ENCODE data around the gene SLC7A6. TPM values are rescaled to one million over a fixed set of nuclear protein-coding genes. Genes with fewer than 3 reads are reported as not detected.

The SLC7A6 gene
- total RNA-seq, 4 donors from 2014 or later = 73.1 to 116 (median 85.7) TPM

DNA sequence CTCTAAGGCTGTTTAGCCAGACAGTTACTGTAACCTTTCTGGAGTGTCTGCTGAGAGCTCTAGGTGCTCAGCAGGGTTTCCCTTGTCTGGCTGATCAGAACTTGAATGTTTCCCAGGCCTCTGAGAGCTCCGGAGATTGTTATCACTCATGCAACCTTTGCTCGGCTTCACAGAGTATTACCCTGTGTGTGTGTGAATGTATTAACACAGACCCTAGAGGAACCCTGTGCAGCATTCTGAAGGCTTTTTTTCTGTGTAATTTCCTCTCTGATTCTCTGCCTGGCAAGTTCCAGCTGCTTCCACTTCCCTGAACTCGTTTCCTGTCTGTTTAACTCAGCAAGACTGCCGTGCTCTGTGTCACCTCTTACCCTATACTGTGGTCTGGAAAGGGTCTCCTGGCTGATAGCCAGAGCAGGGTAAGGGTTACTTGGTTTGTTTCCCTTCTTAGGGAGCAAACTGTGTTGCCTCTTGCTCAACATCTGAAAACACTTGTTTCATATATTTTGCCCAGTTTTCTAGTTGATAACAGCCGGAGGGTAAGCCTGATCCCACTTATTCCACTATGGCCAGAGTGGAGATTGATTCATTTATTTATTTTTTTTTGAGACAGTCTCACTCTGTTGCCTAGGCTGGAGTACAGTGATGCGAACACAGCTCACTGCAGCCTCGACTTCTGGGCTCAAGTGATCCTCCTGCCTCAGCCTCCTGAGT is 68.2 kb downstream of the SLC7A6 start:
- intact Hi-C loops (cut with DNase I) = no loop called here
- Histone ChIP-seq H3K4me3 (replicated peaks in 1 of 3) (no peak overlapping the region), H3K9me3 (no peaks in the 10 kb centered on the region), H3K27me3 (no peaks in the 10 kb centered on the region), H3K27ac (peak overlapping the region; percentile 19 to 78 (median 74)), H3K4me1 (peaks cover 24 to 62% of the 10 kb centered on the region in 2 donors), H3K36me3 (peaks cover 0 to 3% of the 10 kb centered on the region in 2 donors)
- WGBS, 2 donors = 25 to 28% methylated on average over 7 of the region's 7 CpGs
- peak; percentile 74 to 75 for DNase-seq
- no peak for TF ChIP-seq POLR2A (IDR thresholded peaks at IDR 0.05)
- TF ChIP-seq, protein P1, sequence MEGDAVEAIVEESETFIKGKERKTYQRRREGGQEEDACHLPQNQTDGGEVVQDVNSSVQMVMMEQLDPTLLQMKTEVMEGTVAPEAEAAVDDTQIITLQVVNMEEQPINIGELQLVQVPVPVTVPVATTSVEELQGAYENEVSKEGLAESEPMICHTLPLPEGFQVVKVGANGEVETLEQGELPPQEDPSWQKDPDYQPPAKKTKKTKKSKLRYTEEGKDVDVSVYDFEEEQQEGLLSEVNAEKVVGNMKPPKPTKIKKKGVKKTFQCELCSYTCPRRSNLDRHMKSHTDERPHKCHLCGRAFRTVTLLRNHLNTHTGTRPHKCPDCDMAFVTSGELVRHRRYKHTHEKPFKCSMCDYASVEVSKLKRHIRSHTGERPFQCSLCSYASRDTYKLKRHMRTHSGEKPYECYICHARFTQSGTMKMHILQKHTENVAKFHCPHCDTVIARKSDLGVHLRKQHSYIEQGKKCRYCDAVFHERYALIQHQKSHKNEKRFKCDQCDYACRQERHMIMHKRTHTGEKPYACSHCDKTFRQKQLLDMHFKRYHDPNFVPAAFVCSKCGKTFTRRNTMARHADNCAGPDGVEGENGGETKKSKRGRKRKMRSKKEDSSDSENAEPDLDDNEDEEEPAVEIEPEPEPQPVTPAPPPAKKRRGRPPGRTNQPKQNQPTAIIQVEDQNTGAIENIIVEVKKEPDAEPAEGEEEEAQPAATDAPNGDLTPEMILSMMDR (IDR thresholded peaks at IDR 0.05) = no peak

DNA sequence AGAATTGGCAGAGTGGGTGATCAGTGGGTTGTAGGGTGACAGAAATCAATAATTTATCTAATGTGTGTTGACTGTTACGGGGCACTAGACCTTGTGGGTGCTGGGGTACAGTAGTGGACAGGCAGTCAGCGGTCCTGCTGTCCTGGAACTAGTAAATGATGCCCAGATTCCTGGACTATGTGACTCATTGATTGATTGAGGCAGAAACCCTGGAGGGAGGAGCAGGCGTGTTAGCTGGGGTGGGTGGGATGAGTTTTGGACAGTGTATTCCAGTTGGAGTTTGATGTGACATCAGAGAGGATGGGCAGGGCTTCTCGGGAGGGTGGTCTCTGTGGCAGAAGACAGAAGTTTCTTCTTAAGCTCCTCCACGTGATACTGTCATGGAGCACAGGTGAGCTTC is 70.8 kb downstream of the SLC7A6 start:
- 91 to 95% methylated on average over 5 of the region's 5 CpGs for WGBS, 2 donors
- H3K36me3 ChIP-seq = peaks cover 0 to 5% of the 10 kb centered on the region in 2 donors
- intact Hi-C loops (cut with DNase I) = no loop called here
- H3K4me1 ChIP-seq = peaks cover 40 to 68% of the 10 kb centered on the region in 2 donors
- no peaks in the 10 kb centered on the region for H3K9me3 ChIP-seq
- no peak for DNase-seq
- H3K4me3 ChIP-seq (replicated peaks in 1 of 3) = no peak overlapping the region
- no peak for TF ChIP-seq POLR2A (IDR thresholded peaks at IDR 0.05)
- TF ChIP-seq, protein P1 (IDR thresholded peaks at IDR 0.05) = no peak
- H3K27me3 ChIP-seq = no peaks in the 10 kb centered on the region
- H3K27ac ChIP-seq = no peak overlapping the region

DNA sequence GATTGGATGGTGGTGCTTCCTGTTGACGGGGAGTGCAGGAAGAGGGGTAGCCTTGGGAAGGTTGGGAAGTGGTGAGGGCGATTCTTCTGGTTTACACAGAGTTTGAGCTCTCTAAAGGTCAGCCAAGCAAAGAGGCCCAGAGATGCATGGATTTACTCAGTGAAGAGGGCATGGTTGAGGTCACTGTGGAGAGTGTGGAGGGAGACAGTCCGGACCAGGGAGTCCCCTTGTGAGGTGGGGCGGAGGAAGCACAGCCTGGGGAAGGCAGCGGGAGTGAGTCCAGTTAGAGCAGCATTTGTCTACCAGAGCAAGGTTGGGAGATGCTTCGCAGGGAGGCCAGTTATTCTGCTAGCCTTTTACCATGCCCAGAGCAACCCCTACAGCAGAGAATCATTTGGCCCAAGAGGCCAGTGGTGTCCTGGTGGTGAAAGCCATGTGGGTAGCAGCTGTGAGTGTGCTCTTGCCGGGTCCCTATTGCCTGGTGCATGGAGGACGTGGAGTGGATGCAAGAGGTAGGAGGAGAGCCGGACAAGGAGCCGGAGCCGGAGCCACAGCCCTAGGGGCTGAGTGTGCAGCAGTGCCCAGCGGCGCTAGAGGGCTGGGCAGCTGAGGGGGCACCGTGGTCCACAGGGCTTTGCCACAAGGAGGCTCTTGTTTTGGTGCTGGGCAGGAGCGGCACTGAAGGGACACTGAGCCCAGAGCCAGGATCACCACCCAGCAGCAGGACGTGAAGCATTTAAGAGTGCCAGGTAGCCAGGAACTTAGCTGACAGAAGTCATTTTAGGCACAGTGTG is 74.2 kb downstream of the SLC7A6 start:
- WGBS, 2 donors = 55 to 61% methylated on average over 16 of the region's 16 CpGs
- H3K4me3 ChIP-seq (replicated peaks in 1 of 3) = no peak overlapping the region
- peaks cover 39 to 56% of the 10 kb centered on the region in 2 donors for H3K4me1 ChIP-seq
- peak; percentile 76 to 77 for DNase-seq
- H3K36me3 ChIP-seq = peaks cover 0 to 5% of the 10 kb centered on the region in 2 donors
- no peaks in the 10 kb centered on the region for H3K9me3 ChIP-seq
- intact Hi-C loops (cut with DNase I) = no loop called here
- H3K27me3 ChIP-seq = no peaks in the 10 kb centered on the region
- TF ChIP-seq POLR2A (IDR thresholded peaks at IDR 0.05) = no peak
- TF ChIP-seq, protein P1 (IDR thresholded peaks at IDR 0.05) = no peak
- peak overlapping the region in 2 of 3 donors; percentile 1 to 51 for H3K27ac ChIP-seq

DNA sequence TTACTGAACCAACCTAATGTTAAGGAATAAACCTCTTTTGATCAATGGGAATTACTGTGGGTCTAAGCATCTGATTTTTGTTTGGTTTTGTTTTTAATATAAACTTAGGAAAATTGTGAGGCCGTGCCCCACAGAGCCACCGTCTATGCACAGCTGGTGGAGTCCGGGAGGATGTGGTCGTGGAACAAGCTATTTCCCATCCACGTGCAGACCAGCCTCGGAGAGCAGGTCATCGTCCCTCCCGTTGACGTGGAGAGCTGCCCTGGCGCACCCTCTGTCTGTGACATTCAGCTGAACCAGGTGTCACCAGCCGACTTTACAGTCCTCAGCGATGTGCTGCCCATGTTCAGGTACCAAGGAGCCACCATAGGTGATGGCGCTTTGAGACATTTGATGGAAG is 74.9 kb downstream of the SLC7A6 start:
- intact Hi-C loops (cut with DNase I) = no loop called here
- no peak for TF ChIP-seq POLR2A (IDR thresholded peaks at IDR 0.05)
- TF ChIP-seq, protein P1 (IDR thresholded peaks at IDR 0.05) = no peak
- no peak for DNase-seq
- Histone ChIP-seq H3K27me3 (no peaks in the 10 kb centered on the region), H3K36me3 (peaks cover 0 to 5% of the 10 kb centered on the region in 2 donors), H3K4me1 (peaks cover 34 to 49% of the 10 kb centered on the region in 2 donors), H3K27ac (peak overlapping the region in 1 of 3 donors; percentile 51), H3K9me3 (no peaks in the 10 kb centered on the region), H3K4me3 (replicated peaks in 1 of 3) (no peak overlapping the region)
- 88 to 89% methylated on average over 13 of the region's 13 CpGs for WGBS, 2 donors

DNA sequence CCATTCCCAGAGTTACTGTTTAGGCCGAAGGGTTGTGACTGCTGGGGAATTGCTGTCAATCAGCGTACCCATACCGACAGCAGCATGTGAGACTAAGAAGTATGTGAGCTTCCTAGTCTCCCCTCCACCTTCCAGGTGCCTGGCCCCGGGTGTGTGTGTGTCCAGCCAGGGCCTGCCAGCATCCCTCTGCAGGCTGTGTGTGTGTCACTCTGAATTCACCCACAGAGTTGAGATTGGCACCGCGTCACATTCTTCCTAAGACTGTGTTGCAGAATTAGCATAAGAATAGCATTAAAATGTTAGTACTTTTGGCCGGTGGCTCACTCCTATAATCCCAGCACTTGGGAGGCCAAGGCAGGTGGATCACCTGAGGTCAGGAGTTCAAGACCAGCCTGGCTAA is 78.3 kb downstream of the SLC7A6 start:
- peaks cover 0 to 2% of the 10 kb centered on the region in 2 donors for H3K36me3 ChIP-seq

More for the DNA sequence above, 78.3 kb downstream of the SLC7A6 start:
- peaks cover 53 to 56% of the 10 kb centered on the region in 2 donors for H3K4me1 ChIP-seq
- DNase-seq = no peak
- no peak overlapping the region for H3K4me3 ChIP-seq (replicated peaks in 1 of 3)
- TF ChIP-seq, protein P1 (IDR thresholded peaks at IDR 0.05) = no peak
- no peak for TF ChIP-seq POLR2A (IDR thresholded peaks at IDR 0.05)
- no peak overlapping the region for H3K27ac ChIP-seq
- no peaks in the 10 kb centered on the region for H3K27me3 ChIP-seq
- WGBS, 2 donors = 95 to 98% methylated on average over 7 of the region's 7 CpGs
- no peaks in the 10 kb centered on the region for H3K9me3 ChIP-seq
- intact Hi-C loops (cut with DNase I) = no loop called here

Data from thyroid gland (tissue), 4 donors.